GDM1 (cell line): ENCODE results near the gene FRG2B.
"Not testable (repeated sequence)": the region's sequence is repeated elsewhere in the genome, so short reads cannot be mapped to it uniquely, and the experiment has no call there.

Experiments
- DNase-seq: peaks from one replicate; lab custom pipeline; 2025; lab: John Stamatoyannopoulos, UW

FRG2B gene

DNA sequence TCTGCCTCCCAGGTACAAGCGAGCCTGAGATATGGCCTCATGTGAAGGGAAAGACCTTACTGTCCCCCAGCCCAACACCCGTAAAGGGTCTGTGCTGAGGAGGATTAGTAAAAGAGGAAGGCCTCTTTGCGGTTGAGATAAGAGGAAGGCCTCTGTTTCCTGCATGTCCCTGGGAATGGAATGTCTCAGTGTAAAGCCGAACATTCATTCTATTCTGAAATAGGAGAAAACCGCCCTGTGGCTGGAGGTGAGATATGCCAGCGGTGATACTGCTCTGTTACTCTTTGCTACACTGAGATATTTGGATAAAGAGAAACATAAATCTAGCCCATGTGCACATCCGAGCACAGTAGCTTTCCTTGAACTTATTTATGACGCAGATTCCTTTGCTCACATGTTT is 26.7 kb downstream of the FRG2B start:
- DNase-seq, result peak; percentile 72

DNA sequence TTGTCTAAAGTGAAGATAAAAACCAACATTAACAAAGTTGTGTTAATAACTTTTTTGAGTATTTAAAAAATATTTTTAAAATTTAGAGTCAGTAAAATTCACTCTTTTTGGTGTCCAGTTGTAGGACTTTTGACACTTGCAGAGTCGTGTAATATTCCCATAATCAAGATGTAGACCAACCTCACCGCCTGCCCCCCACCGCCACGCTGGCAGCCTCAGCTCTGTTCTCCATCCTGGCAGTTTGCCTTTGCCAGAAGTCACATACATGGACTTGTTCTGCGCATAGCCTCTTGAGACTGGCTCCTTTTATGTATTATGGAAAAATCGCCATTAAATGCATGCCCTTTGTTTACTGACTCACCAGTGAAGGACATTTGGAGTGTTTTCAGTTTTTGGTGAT is 33.9 kb downstream of the FRG2B start:
- no peak for DNase-seq

DNA sequence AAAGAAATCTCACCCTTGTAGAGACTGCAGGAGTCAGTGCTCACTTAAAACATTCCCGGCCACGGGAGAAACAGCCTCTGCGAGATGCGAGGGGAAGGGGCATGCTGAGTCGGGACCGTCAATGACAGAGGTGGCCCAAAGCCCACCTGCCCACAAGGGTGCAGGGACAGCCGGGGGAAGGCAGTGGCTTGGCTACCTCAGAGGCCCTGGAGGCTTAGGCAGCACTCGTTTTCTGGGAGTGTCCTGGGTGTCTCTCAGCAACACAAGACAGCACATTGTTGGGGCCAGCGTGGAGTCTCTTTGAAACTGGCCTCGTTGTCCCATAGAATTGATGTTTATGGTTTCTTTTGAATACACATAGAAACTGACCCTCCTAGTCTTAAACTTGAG is 35.6 kb downstream of the FRG2B start:
- DNase-seq, result no peak

DNA sequence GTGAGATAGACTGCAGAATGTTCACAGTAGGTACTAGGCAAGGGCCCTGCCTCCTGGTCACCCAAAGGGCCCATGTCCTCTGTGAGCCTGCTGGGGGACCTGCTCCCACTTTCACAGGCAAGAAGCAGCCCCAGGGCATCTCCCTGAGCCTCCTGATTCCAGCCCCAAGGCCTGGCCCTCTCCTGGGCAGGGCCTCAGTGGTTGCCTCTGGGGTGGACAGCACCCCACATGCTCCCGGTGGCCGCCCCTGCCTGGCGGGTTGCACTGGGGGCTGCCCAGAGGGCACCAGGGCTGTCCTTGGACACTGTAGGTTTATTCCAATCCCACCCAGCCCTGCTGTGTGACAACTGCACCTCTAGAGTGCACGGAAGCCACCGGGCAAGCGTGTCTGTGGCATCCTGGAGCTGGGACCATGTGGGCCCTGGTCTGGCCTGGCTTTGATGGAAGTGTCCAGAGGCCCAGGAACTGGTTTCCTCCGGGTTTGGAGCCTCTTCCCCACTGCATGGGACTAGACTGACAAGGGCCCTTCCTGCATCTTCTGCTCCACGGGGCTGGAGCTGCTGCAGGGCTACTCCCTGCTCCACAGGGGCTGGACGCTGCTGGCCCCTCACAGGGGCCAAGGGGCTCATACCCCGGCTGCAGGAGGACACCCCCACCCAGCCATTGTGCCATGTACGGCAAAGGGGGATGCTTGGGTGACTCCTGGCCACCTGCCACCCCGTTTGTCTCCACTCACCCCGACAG is 36.2 kb downstream of the FRG2B start:
- DNase-seq, result no peak

DNA sequence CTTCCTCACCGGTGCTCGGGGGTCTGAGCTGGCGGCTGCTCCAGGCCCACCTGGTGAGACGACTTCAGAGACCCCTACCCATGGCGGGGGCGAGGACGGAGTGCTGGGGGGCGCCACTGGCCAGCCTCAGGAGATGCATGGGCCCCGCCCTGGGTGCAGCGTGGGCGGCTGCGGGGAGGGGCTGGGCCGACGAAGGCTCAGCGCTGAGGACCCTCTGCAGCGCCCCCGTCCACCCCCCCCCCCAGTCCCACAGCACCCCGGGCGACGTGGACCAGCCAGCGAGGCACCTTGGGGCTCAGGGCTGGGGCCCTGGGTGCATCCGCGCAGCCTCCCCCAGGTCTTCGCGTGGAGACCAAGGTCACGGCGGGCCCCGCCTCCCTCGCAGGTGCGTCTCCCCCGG is 49.6 kb downstream of the FRG2B start:
- DNase-seq, result not testable (repeated sequence)
